Measurements from ENCODE around the gene COMMD6. TPM values are rescaled to one million over a fixed set of nuclear protein-coding genes. Genes with fewer than 3 reads are reported as not detected.
A peak's percentile ranks its signal among the peaks of the same experiment; 100 is the strongest.

COMMD6 gene
- total and polyA plus RNA-seq, 2 of the 13 experiments (the other 11 are each of a cell fraction or from before 2014, with no cell fraction given): 97.0 to 164 TPM

DNA sequence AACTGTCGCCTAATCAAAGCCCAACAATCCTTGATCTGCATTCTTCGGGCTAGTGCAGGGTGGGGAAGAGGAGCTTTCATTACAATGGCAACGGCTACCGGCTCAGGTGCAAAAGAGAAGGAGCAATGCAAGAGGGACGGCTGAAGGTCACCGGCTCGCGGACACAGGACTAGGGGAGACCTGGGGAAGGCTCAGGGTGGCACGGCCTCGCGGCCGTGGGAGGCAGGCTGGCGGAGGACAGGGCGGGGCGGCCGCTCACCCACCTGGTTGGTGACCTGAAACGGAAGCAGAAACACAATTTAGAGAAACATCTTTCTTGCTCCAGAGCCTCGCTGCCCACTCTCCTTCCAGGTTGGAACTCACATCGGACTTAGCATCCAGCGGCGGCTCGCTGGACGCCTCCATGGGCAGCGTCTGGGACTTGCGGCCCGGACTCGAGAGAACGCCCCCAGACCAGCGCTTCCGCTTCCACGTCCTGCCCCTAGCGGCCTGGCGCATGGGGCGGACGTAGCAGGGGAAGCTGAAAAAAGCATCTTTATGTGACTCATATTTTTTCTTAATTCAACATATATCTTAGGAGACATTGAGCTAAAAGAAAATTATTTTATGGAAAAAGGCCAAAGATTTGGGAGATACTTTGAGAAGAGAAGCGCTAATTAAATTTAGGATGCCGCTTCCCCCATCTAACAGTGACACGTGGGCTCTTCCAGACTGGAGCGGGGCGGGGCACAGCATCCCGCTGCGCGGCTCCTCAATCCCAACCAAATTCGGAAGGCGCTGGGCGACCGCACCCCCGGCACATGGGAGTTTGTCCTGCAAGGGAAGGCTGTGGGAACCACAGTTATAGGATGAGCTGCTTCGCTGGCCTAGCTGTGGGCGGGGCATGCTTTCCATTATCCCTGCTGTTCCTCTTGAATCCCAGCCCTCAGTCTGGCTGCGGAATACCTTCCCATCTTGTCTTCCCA is at the start of gene COMMD6 (continued):
- TF ChIP-seq, protein P1, sequence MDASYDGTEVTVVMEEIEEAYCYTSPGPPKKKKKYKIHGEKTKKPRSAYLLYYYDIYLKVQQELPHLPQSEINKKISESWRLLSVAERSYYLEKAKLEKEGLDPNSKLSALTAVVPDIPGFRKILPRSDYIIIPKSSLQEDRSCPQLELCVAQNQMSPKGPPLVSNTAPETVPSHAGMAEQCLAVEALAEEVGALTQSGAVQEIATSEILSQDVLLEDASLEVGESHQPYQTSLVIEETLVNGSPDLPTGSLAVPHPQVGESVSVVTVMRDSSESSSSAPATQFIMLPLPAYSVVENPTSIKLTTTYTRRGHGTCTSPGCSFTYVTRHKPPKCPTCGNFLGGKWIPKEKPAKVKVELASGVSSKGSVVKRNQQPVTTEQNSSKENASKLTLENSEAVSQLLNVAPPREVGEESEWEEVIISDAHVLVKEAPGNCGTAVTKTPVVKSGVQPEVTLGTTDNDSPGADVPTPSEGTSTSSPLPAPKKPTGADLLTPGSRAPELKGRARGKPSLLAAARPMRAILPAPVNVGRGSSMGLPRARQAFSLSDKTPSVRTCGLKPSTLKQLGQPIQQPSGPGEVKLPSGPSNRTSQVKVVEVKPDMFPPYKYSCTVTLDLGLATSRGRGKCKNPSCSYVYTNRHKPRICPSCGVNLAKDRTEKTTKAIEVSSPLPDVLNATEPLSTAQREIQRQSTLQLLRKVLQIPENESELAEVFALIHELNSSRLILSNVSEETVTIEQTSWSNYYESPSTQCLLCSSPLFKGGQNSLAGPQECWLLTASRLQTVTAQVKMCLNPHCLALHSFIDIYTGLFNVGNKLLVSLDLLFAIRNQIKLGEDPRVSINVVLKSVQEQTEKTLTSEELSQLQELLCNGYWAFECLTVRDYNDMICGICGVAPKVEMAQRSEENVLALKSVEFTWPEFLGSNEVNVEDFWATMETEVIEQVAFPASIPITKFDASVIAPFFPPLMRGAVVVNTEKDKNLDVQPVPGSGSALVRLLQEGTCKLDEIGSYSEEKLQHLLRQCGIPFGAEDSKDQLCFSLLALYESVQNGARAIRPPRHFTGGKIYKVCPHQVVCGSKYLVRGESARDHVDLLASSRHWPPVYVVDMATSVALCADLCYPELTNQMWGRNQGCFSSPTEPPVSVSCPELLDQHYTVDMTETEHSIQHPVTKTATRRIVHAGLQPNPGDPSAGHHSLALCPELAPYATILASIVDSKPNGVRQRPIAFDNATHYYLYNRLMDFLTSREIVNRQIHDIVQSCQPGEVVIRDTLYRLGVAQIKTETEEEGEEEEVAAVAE (CRISPR knock-in tag; IDR thresholded peaks at IDR 0.05; ENCODE audit: borderline replicate concordance): no peak
- no peak for TF ChIP-seq THYN1 (CRISPR knock-in tag; IDR thresholded peaks at IDR 0.05; ENCODE audit: borderline replicate concordance, low read depth)
- TF ChIP-seq HNRNPL (IDR thresholded peaks at IDR 0.05; ENCODE audit: low read depth, low read length): peak; percentile 78
- no peak for TF ChIP-seq SETDB1 (CRISPR knock-in tag; IDR thresholded peaks at IDR 0.05; ENCODE audit: borderline replicate concordance)
- no peak for TF ChIP-seq CBX2 (IDR thresholded peaks at IDR 0.05; ENCODE audit: low read depth, low read length)
- no peak for TF ChIP-seq CBX2 (CRISPR knock-in tag; IDR thresholded peaks at IDR 0.05; ENCODE audit: low read depth)
- no peak for TF ChIP-seq FOXA1 (IDR thresholded peaks at IDR 0.05)
- no peak for TF ChIP-seq FOXA1 (CRISPR knock-in tag; IDR thresholded peaks at IDR 0.05)
- no peak for TF ChIP-seq SRSF9 (IDR thresholded peaks at IDR 0.05; ENCODE audit: borderline replicate concordance, insufficient read depth, low read depth, low read length, poor library complexity, severe bottlenecking)
- no peak for TF ChIP-seq HES4 (CRISPR knock-in tag; IDR thresholded peaks at IDR 0.05; ENCODE audit: borderline replicate concordance)
- TF ChIP-seq, protein P2, sequence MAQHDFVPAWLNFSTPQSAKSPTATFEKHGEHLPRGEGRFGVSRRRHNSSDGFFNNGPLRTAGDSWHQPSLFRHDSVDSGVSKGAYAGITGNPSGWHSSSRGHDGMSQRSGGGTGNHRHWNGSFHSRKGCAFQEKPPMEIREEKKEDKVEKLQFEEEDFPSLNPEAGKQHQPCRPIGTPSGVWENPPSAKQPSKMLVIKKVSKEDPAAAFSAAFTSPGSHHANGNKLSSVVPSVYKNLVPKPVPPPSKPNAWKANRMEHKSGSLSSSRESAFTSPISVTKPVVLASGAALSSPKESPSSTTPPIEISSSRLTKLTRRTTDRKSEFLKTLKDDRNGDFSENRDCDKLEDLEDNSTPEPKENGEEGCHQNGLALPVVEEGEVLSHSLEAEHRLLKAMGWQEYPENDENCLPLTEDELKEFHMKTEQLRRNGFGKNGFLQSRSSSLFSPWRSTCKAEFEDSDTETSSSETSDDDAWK (CRISPR knock-in tag; IDR thresholded peaks at IDR 0.05): no peak
- peak; percentile 68 for TF ChIP-seq YEATS4 (CRISPR knock-in tag; IDR thresholded peaks at IDR 0.05; ENCODE audit: borderline replicate concordance)
- 0 out of 2 replicates have a peak, but pooled peaks have one; percentile 27 for TF ChIP-seq ZNF383 (CRISPR knock-in tag; IDR thresholded peaks at IDR 0.05; ENCODE audit: borderline replicate concordance)
- TF ChIP-seq, protein P3, sequence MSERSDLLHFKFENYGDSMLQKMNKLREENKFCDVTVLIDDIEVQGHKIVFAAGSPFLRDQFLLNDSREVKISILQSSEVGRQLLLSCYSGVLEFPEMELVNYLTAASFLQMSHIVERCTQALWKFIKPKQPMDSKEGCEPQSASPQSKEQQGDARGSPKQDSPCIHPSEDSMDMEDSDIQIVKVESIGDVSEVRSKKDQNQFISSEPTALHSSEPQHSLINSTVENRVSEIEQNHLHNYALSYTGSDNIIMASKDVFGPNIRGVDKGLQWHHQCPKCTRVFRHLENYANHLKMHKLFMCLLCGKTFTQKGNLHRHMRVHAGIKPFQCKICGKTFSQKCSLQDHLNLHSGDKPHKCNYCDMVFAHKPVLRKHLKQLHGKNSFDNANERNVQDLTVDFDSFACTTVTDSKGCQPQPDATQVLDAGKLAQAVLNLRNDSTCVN (CRISPR knock-in tag; IDR thresholded peaks at IDR 0.05; ENCODE audit: borderline replicate concordance): no peak
- peak; percentile 80 for TF ChIP-seq ZSCAN21 (CRISPR knock-in tag; IDR thresholded peaks at IDR 0.05; ENCODE audit: borderline replicate concordance)
- 0 out of 2 replicates have a peak, but pooled peaks have one; percentile 39 for TF ChIP-seq ZNF598 (CRISPR knock-in tag; IDR thresholded peaks at IDR 0.05; ENCODE audit: borderline replicate concordance)
- TF ChIP-seq, protein P4, sequence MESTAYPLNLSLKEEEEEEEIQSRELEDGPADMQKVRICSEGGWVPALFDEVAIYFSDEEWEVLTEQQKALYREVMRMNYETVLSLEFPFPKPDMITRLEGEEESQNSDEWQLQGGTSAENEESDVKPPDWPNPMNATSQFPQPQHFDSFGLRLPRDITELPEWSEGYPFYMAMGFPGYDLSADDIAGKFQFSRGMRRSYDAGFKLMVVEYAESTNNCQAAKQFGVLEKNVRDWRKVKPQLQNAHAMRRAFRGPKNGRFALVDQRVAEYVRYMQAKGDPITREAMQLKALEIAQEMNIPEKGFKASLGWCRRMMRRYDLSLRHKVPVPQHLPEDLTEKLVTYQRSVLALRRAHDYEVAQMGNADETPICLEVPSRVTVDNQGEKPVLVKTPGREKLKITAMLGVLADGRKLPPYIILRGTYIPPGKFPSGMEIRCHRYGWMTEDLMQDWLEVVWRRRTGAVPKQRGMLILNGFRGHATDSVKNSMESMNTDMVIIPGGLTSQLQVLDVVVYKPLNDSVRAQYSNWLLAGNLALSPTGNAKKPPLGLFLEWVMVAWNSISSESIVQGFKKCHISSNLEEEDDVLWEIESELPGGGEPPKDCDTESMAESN (CRISPR knock-in tag; conservative IDR thresholded peaks at IDR 0.05): peak; percentile 64; the same call in 1 of the 2 replicates
- TF ChIP-seq BCL6 (CRISPR knock-in tag; IDR thresholded peaks at IDR 0.05): peak; percentile 64
- TF ChIP-seq ZSCAN22 (CRISPR knock-in tag; IDR thresholded peaks at IDR 0.05): no peak

All from HepG2 (cell line).